Heart left ventricle (tissue), 16 donors: ENCODE data around the gene C1QTNF12. TPM values are rescaled to one million over a fixed set of nuclear protein-coding genes. Genes with fewer than 3 reads are reported as not detected.
A peak's percentile ranks its signal among the peaks of the same experiment; 100 is the strongest.

ENCODE experiments used
- ATAC-seq, 4 donors: fragments of 200-7000 bp; cut with Tn5 transposase; one replicate each; pipeline ENCODE4 v1.9.1; 2020 to 2022; ENCODE audit warnings: moderate library complexity in 4 of 4, mild to moderate bottlenecking in 3 of 4, moderate number of reproducible peaks in 1 of 4
- DNase-seq, 5 donors: peaks; one replicate each; pipeline ENCODE4 v3.0.0-alpha.2; 2020
- H3K27ac ChIP-seq, 12 donors: fragments of 200-600 bp; sonication (generic) in 4 of 12; one replicate each; pipeline versions ENCODE4 v1.5.0 to v1.8.0; 2016 to 2022; ENCODE audit warnings: mild to moderate bottlenecking in 2 of 12
- H3K27me3 ChIP-seq, 9 donors: fragments of 200-600 bp; sonication (generic) in 2 of 9; one replicate each; pipeline versions ENCODE4 v1.5.1 to v1.8.0; 2016 to 2022; ENCODE audit warnings: mild to moderate bottlenecking in 3 of 9
- H3K36me3 ChIP-seq, 9 donors: fragments of 200-600 bp; sonication (generic) in 2 of 9; one replicate each; pipeline versions ENCODE4 v1.5.0 to v1.8.0; 2018 to 2022; ENCODE audit warnings: mild to moderate bottlenecking in 2 of 9
- H3K4me1 ChIP-seq, 12 donors: fragments of 200-600 bp; sonication (generic) in 4 of 12; one replicate each; pipeline versions ENCODE4 v1.5.0 to v1.8.0; 2016 to 2022; ENCODE audit warnings: mild to moderate bottlenecking in 3 of 12
- H3K4me3 ChIP-seq, 12 donors: fragments of 200-600 bp; sonication (generic) in 4 of 12; one replicate each; pipeline versions ENCODE4 v1.5.0 to v1.8.0; 2017 to 2022; ENCODE audit warnings: mild to moderate bottlenecking in 9 of 12, moderate library complexity in 4 of 12
- H3K9me3 ChIP-seq, 12 donors: fragments of 200-600 bp; sonication (generic) in 4 of 12; one replicate each; pipeline versions ENCODE4 v1.5.0 to v1.8.0; 2016 to 2022; ENCODE audit warnings: mild to moderate bottlenecking in 1 of 12
- CTCF ChIP-seq, 12 donors: fragments of 200-600 bp; sonication (generic) in 4 of 12; IDR thresholded peaks; one replicate each; pipeline versions ENCODE4 v1.5.0 to v1.8.0; 2018 to 2022; ENCODE audit warnings: antibody characterized with exemption in 12 of 12, mild to moderate bottlenecking in 5 of 12
- POLR2A ChIP-seq, 2 donors: fragments of 450-650 bp; IDR thresholded peaks; one replicate each; pipeline ENCODE4 v1.6.1; 2017; ENCODE audit warnings: antibody characterized with exemption in 2 of 2, mild to moderate bottlenecking in 2 of 2, moderate library complexity in 2 of 2
- WGBS, 4 donors: extraction: QIAGEN DNeasy Blood & Tissue Kit in 2 of 4; methylation state at CpG; one replicate each; pipeline versions ENCODE4 v1.1.5 to v1.1.7; 2013 to 2018; 5-methylcytosine and 5-hydroxymethylcytosine counted together
- intact Hi-C, 10 donors: fragments of 100-400 bp; cut with DNase I; formaldehyde crosslinking; loops; one replicate each; pipeline versions ENCODE4 v1.11.1 to v1.14.2; 2022
- polyA plus RNA-seq, 2 donors: library from polyadenylated mRNA; stranded (reverse); fragments of 200-250 nt; gene quantifications; one replicate each; pipeline ENCODE4 v1.2.3, GENCODE V29; 2013
- total RNA-seq, 9 donors: library from RNA; depleted of rRNA in 2 of 9; stranded (reverse); fragments of >200 nt in 2 of 9; fragmentation: NEBNext Ultra II Directional in 3 of 9; extraction: Animal tissue kit (Norgen Biotek cat#: 25700) in 3 of 9; gene quantifications; one replicate each; pipeline versions ENCODE4 v1.1.0 to v1.2.4, GENCODE V29; 2016 to 2023
- donor health status: ischemic (EF 13 %, LVEDD 7.1; RV severe dilation, severe dysfunction).
- donor health status: healthy with polysubstance abuse.
- donor health status: DM: no; HTN: yes; CAD: no.
- donor health status: DM: no; HTN: no; CAD: no.
- donor health status: ischemic (EF 25% LVEDD 6.9; RV normal size, moderate dysfunction).
- donor health status: ischemic (EF 25% LVEDD 5.7; RV mildly dilated, moderate dysfunction).
- donor health status: healthy.
- donor health status: DM: yes; HTN: yes; CAD: no.
- donor health status: ischemic (EF 35%, LVEDD 5.7; RV mildly dilated, moderate dysfunction).
- donor health status: nonischemic (EF 11% LVEDD 7.7; RV severe dilation, severe dysfunction).
- donor health status: DM: yes; HTN: yes; CAD: no.
- donor health status: PGD.
- donor health status: ischemic (EF 29% LVEDD 5.4; RV normal size, mild dysfunction).
- donor health status: nonischemic (EF 23%, LVEDD 6.1; RV moderate dilation, normal function).

Gene C1QTNF12
- total and polyA plus RNA-seq, 11 donors: 0.72 to 3.5 (median 0.85) TPM; not detected in 2

GRCh38 chr1:1210726-1211540, 35.6 kb downstream of the C1QTNF12 start:
- Histone ChIP-seq H3K4me3 (no peak overlapping the region), H3K27me3 (peaks cover 8 to 23% (median 19%) of the 10 kb centered on the region in 9 donors), H3K4me1 (peaks cover 0 to 68% (median 30%) of the 10 kb centered on the region in 12 donors), H3K36me3 (peaks cover 0 to 4% (median 0%) of the 10 kb centered on the region in 9 donors), H3K27ac (no peak overlapping the region), H3K9me3 (no peaks in the 10 kb centered on the region)
- no peak for TF ChIP-seq POLR2A (IDR thresholded peaks at IDR 0.05)
- peak in 4 of 5 donors; percentile 7 to 64 (median 20) for DNase-seq
- no peak for ATAC-seq
- intact Hi-C loops: no loop called here
- WGBS, 4 donors: 93 to 94% (median 94%) methylated on average over 26 to 31 of the region's 31 CpGs

GRCh38 chr1:1208713-1209433, 37.6 kb downstream of the C1QTNF12 start:
- Histone ChIP-seq H3K9me3 (no peaks in the 10 kb centered on the region), H3K36me3 (no peaks in the 10 kb centered on the region), H3K27ac (peak overlapping the region in 1 of 12 donors; percentile 40), H3K4me3 (peak overlapping the region in 2 of 12 donors; percentile 15 to 36), H3K4me1 (peaks cover 0 to 50% (median 21%) of the 10 kb centered on the region in 12 donors), H3K27me3 (peaks cover 8 to 39% (median 21%) of the 10 kb centered on the region in 9 donors)
- TF ChIP-seq POLR2A (IDR thresholded peaks at IDR 0.05) (no peak), CTCF (IDR thresholded peaks at IDR 0.05) (no peak)
- 56 to 60% (median 57%) methylated on average over 23 to 38 of the region's 38 CpGs for WGBS, 4 donors
- intact Hi-C loops: no loop called here
- DNase-seq (peak in 4 of 5 donors; percentile 18 to 53 (median 26)), ATAC-seq (no peak)

GRCh38 chr1:1207571-1207892, 39.0 kb downstream of the C1QTNF12 start:
- Histone ChIP-seq H3K27ac (no peak overlapping the region), H3K4me3 (no peak overlapping the region), H3K4me1 (peaks cover 0 to 37% (median 15%) of the 10 kb centered on the region in 12 donors), H3K27me3 (peaks cover 8 to 49% (median 21%) of the 10 kb centered on the region in 9 donors), H3K9me3 (no peaks in the 10 kb centered on the region), H3K36me3 (no peaks in the 10 kb centered on the region)
- DNase-seq: peak in 3 of 5 donors; percentile 4 to 19 (median 10)
- no peak for TF ChIP-seq CTCF (IDR thresholded peaks at IDR 0.05)
- no peak for TF ChIP-seq POLR2A (IDR thresholded peaks at IDR 0.05)
- no peak for ATAC-seq
- intact Hi-C loops: no loop called here
- WGBS, 4 donors: 55 to 83% (median 60%) methylated on average over 6 to 11 of the region's 11 CpGs

- peak overlapping the region in 1 of 12 donors; percentile 49 for H3K4me3 ChIP-seq
- intact Hi-C loops: no loop called here
- 51 to 60% (median 56%) methylated on average over 7 to 19 of the region's 19 CpGs for WGBS, 4 donors
- ATAC-seq: no peak
- H3K27me3 ChIP-seq: peaks cover 8 to 49% (median 21%) of the 10 kb centered on the region in 9 donors
- DNase-seq: peak in 4 of 5 donors; percentile 5 to 42 (median 21)
- H3K27ac ChIP-seq: no peak overlapping the region
- TF ChIP-seq CTCF (IDR thresholded peaks at IDR 0.05): no peak
- no peak for TF ChIP-seq POLR2A (IDR thresholded peaks at IDR 0.05)
- peaks cover 0 to 36% (median 15%) of the 10 kb centered on the region in 12 donors for H3K4me1 ChIP-seq
- H3K9me3 ChIP-seq: no peaks in the 10 kb centered on the region
- no peaks in the 10 kb centered on the region for H3K36me3 ChIP-seq
These were observed 39.5 kb downstream of the C1QTNF12 start for GRCh38 chr1:1206966-1207531.
